Fibroblast of pulmonary artery (primary cell): ENCODE data around the gene PPEF1.
"Not testable (repeated sequence)": the region's sequence is repeated elsewhere in the genome, so short reads cannot be mapped to it uniquely, and the experiment has no call there.

Experiments
- DNase-seq: peaks from one replicate; pipeline ENCODE4 v3.0.0-alpha.2; 2010; ENCODE audit warnings: low read depth
- H3K4me3 ChIP-seq: replicated peaks from 2 replicates; pipeline ENCODE4 v1.5.1; 2011; ENCODE audit warnings: low read depth, mild to moderate bottlenecking, control low read depth, low read length, moderate library complexity
- TF ChIP-seq, protein P1 (sequence below): IDR thresholded peaks from 2 replicates; pipeline ENCODE4 v1.5.1; 2011; ENCODE audit warnings: mild to moderate bottlenecking, control low read depth, low read length, inconsistent platforms; ENCODE audit errors: missing control alignments

PPEF1 gene

DNA sequence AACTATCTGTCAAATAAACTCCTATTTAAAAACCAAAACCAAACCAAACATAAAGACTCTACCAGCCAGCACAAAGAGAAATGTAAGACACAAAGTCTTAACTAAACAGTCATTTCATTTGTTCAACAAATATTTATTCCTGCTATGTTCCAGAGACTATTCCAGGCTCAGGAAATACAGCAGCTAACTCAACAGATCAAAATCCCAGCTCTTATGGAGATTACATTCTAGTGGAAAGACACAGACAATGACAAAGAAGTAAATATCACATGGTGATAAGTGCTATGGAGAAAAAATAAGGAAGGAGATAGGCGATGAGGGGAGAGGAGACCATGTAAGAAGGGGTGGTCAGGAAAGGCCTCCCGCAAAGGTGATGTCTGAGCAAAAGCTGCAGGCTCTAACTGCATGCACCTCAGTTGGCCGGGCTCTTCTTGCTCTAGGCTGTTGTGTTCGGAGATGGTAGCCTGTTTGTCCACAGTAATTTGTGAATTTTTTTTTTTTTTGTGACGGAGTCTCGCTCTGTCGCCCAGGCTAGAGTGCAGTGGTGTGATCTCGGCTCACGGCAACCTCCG is 15.1 kb downstream of the PPEF1 start:
- no peak overlapping the region for H3K4me3 ChIP-seq
- TF ChIP-seq, protein P1, sequence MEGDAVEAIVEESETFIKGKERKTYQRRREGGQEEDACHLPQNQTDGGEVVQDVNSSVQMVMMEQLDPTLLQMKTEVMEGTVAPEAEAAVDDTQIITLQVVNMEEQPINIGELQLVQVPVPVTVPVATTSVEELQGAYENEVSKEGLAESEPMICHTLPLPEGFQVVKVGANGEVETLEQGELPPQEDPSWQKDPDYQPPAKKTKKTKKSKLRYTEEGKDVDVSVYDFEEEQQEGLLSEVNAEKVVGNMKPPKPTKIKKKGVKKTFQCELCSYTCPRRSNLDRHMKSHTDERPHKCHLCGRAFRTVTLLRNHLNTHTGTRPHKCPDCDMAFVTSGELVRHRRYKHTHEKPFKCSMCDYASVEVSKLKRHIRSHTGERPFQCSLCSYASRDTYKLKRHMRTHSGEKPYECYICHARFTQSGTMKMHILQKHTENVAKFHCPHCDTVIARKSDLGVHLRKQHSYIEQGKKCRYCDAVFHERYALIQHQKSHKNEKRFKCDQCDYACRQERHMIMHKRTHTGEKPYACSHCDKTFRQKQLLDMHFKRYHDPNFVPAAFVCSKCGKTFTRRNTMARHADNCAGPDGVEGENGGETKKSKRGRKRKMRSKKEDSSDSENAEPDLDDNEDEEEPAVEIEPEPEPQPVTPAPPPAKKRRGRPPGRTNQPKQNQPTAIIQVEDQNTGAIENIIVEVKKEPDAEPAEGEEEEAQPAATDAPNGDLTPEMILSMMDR = no peak
- DNase-seq = no peak

DNA sequence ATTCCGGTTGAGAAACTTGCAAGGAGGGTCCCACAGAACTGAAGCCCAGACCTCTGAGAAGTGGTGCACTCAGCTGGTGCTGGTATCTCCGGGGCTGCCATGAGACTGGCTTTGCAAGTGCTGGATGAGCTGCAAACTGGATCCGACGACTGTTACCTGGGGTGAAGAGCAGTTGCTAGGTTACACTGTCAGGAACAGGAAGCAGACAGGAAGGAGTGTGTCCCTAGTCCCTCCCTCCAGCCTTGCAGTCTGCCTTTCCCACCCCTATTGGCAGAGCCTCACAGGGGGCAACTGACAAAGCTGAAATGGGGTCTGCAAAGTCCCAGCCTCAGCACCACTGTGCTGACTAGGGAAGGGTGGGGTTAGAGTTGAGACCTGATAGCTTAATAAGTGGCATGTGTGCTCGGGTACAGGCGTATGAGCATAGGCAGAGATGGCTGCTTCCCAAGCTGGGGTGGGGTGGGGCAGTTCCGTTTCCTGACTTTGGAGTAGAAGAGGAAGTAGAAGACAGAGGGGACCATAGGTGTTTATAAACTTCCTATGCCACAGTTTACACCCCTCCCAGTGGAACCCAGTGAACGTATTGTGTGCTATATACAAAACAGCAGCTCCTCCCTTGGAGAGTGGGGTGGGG is 18.0 kb downstream of the PPEF1 start:
- no peak for DNase-seq
- H3K4me3 ChIP-seq = no peak overlapping the region
- TF ChIP-seq, protein P1 = no peak

DNA sequence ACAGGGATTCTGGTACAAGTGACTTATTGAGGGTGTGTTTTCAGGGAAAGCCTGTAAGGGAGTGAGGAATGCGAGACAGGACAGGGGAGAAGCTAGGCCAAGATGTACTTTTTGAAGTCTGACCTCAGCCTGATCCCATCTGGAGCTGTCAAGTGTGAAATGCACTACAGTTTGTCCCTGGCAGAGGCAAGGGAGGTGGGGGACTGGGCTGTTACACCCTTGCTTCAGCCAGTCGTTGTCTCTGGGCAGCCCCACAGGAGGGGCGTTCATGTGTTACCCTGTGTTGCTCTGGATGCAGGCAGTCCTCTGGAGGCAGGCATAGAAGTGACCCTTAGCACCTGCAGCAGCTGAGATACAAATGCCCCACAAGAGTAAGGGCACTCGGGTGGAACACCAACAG is 25.8 kb downstream of the PPEF1 start:
- H3K4me3 ChIP-seq = no peak overlapping the region
- DNase-seq = no peak
- TF ChIP-seq, protein P1 = no peak

DNA sequence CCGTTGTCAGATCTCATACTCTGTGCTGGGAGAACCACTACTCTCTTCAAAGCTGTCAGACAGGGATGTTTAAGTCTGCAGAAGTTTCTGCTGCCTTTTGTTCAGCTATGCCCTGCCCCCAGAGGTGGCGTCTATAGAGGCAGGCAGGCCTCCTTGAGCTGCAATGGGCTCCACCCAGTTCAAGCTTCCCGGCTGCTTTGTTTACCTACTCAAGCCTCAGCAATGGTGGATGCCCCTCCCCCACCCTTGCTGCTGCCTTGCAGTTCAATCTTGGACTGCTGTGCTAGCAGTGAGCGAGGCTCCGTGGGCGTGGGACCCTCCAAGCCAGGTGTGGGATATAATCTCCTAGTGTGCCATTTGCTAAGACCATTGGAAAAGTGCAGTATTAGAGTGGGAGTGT is 32.2 kb downstream of the PPEF1 start:
- H3K4me3 ChIP-seq, DNase-seq: not testable (repeated sequence)

DNA sequence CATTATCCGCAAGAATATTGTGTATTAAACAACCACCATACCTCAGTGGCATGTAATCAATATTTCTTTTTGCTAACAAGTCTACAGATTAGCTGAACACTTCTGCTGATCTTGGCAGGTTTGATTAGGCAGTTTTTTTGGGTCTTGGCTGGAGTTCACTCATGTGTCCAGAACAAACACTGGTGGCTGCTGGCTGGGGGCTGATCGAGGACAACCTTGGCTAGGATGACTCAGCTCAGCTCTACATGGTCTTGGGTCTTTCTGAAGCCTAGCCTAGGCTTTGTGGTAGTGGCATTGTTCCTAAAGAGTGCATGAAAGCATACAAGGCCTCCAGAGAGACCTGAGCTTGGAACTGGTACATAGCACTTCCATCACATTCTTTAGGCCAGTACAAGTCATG is 41.1 kb downstream of the PPEF1 start:
- TF ChIP-seq, protein P1 = no peak
- DNase-seq = no peak
- no peak overlapping the region for H3K4me3 ChIP-seq

DNA sequence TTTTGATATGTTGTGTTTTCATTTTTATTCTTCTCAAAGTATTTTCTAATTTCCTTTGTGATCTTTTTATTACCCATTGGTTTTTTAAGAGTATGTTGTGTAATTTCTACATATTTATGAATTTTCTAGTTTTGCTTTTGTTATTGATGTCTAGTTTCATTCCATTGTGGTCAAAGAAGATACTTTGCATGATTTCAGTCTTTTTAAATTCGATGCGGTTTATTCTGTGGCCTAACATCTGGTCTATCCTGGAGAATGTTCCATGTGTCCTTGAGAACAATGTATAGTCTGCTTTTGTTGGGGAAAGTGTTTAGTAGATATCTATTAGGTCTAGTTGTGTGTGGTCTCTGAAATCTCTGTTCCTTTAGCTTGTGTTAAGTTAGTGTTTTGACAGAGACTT is 46.2 kb downstream of the PPEF1 start:
- TF ChIP-seq, protein P1 = no peak
- H3K4me3 ChIP-seq = no peak overlapping the region
- no peak for DNase-seq

DNA sequence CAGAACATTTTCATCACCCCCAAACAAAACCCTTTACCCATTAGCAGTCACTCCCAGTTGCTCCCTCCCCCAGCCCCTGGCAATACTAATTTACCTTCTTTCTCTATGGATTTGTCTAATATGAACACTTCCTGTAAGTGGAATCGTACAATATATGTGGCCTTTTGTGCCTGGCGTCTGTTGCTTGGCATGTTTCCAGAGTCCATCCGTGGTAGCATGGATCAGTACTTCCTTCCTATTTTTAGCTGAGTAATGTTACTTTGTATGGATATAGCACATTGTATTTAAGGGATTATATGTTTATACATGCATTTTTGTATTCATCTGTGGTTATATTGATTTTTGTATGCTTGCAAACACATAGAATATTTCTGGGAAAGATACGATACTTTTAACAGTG is 48.2 kb downstream of the PPEF1 start:
- TF ChIP-seq, protein P1 = no peak
- DNase-seq = no peak
- no peak overlapping the region for H3K4me3 ChIP-seq
